A549 (cell line): ENCODE results near the gene GATA2. TPM values are rescaled to one million over a fixed set of nuclear protein-coding genes. Genes with fewer than 3 reads are reported as not detected.

Experiments
- ATAC-seq, 2 experiments: fragments of 200-7000 bp in 1 of 2; fragments of >200 bp in 1 of 2; cut with Nextera tagmentation in 1 of 2; cut with Tn5 transposase in 1 of 2; 3 replicates each; pipeline versions ENCODE4 v1.8.0 to v1.9.1; 2018 to 2020; ENCODE audit warnings: mild to moderate bottlenecking in 1 of 2, moderate library complexity in 1 of 2
- CTCF ChIA-PET: fragments of 300-600 bp; sonication (Branson Sonifier 250); formaldehyde crosslinking; extraction: SDS; loops from one replicate; lab custom pipeline; 2021; ENCODE audit warnings: antibody characterized with exemption, inconsistent platforms; lab: Yijun Ruan, JAX
- POLR2A ChIA-PET: fragments of 350-600 bp; formaldehyde crosslinking; extraction: SDS; loops from one replicate; lab custom pipeline; 2021; ENCODE audit warnings: antibody characterized with exemption, inconsistent platforms; lab: Yijun Ruan, JAX
- DNase-seq, 2 experiments: peaks; one replicate each; pipeline versions ENCODE4 v3.0.0 to v3.0.0-alpha.2; 2011 to 2016; ENCODE audit warnings: low read depth in 1 of 2, low spot score in 1 of 2
- FAIRE-seq: peaks from 2 replicates; lab custom pipeline; 2011; peaks lifted over from hg19 to GRCh38; lab: Jason Lieb, UNC
- H3K27ac ChIP-seq, 2 experiments: fragments of >200 bp; sonication (Bioruptor Twin); formaldehyde crosslinking; 3 replicates each; pipeline ENCODE4 v1.5.1; 2016 to 2017
- H3K4me1 ChIP-seq: fragments of >200 bp; sonication (Bioruptor Twin); formaldehyde crosslinking; 3 replicates; pipeline ENCODE4 v1.6.1; 2016
- H3K4me2 ChIP-seq: fragments of >200 bp; sonication (Bioruptor Twin); formaldehyde crosslinking; 3 replicates; pipeline ENCODE4 v1.6.1; 2016
- H3K4me3 ChIP-seq: fragments of >200 bp; sonication (Bioruptor Twin); formaldehyde crosslinking; 3 replicates; pipeline ENCODE4 v1.5.1; 2016
- H3K9me3 ChIP-seq: fragments of >200 bp; sonication (Bioruptor Twin); formaldehyde crosslinking; 3 replicates; pipeline ENCODE4 v1.6.1; 2016
- CBX2 ChIP-seq: fragments of 200-600 bp; sonication (generic); IDR thresholded peaks from 2 replicates; pipeline ENCODE4 v1.6.1; 2016; ENCODE audit warnings: low read depth, mild to moderate bottlenecking, borderline replicate concordance
- CTCF ChIP-seq: fragments of >200 bp; sonication (Bioruptor Twin); formaldehyde crosslinking; IDR thresholded peaks from 3 replicates; pipeline ENCODE4 v1.5.1; 2016
- EHMT2 ChIP-seq: fragments of 200-600 bp; sonication (generic); IDR thresholded peaks from 2 replicates; pipeline ENCODE4 v1.6.1; 2016; ENCODE audit warnings: antibody characterized with exemption, low read depth, mild to moderate bottlenecking, moderate library complexity
- FOSB ChIP-seq: fragments of 250-450 bp; sonication (Bioruptor Pico); IDR thresholded peaks from 2 replicates; pipeline ENCODE4 v1.5.0; 2020; ENCODE audit warnings: mild to moderate bottlenecking, moderate library complexity
- HEYL ChIP-seq: fragments of 250-450 bp; sonication (Bioruptor Pico); IDR thresholded peaks from 2 replicates; pipeline ENCODE4 v1.8.0; 2021; ENCODE audit warnings: mild to moderate bottlenecking, moderate library complexity
- HMGXB4 ChIP-seq: fragments of 250-450 bp; sonication (Bioruptor Pico); IDR thresholded peaks from 2 replicates; pipeline ENCODE4 v1.5.0; 2021; ENCODE audit warnings: mild to moderate bottlenecking, moderate library complexity, borderline replicate concordance
- KDM5A ChIP-seq: fragments of 200-600 bp; sonication (generic); IDR thresholded peaks from 2 replicates; pipeline ENCODE4 v1.6.1; 2016; ENCODE audit warnings: antibody characterized with exemption, mild to moderate bottlenecking
- NFE2L2 ChIP-seq: fragments of 150-350 bp; conservative IDR thresholded peaks from 2 replicates; pipeline ENCODE4 v1.6.1; 2014; ENCODE audit warnings: low read length
- POLR2AphosphoS2 ChIP-seq: conservative IDR thresholded peaks from 2 replicates; pipeline ENCODE4 v1.6.1; 2012; ENCODE audit warnings: low read length, improper control_type of control experiment, inconsistent platforms
- REST ChIP-seq: fragments of 200-600 bp; sonication (generic); IDR thresholded peaks from 2 replicates; pipeline ENCODE4 v1.6.1; 2016; ENCODE audit warnings: antibody characterized with exemption, mild to moderate bottlenecking, moderate library complexity
- SMC3 ChIP-seq: fragments of >200 bp; sonication (Bioruptor Twin); formaldehyde crosslinking; IDR thresholded peaks from 3 replicates; pipeline ENCODE4 v1.6.1; 2018; ENCODE audit warnings: inconsistent platforms
- TP53 ChIP-seq: fragments of 250-450 bp; sonication (Bioruptor Pico); IDR thresholded peaks from 2 replicates; pipeline ENCODE4 v1.5.0; 2021; ENCODE audit warnings: mild to moderate bottlenecking, moderate library complexity
- USF2 ChIP-seq: fragments of 450-650 bp; IDR thresholded peaks from 2 replicates; pipeline ENCODE4 v1.6.1; 2014; ENCODE audit warnings: antibody characterized with exemption
- ZC3H11A ChIP-seq: fragments of 450-650 bp; IDR thresholded peaks from 2 replicates; pipeline ENCODE4 v1.6.1; 2014; ENCODE audit warnings: antibody characterized with exemption, mild to moderate bottlenecking
- ZFP36 ChIP-seq: fragments of 450-650 bp; IDR thresholded peaks from 2 replicates; pipeline ENCODE4 v1.6.1; 2014; ENCODE audit warnings: borderline replicate concordance; ENCODE audit not compliant: partially characterized antibody
- ZSCAN20 ChIP-seq: fragments of 250-450 bp; sonication (Bioruptor Pico); IDR thresholded peaks from 2 replicates; pipeline ENCODE4 v1.8.0; 2022; ENCODE audit warnings: mild to moderate bottlenecking, moderate library complexity
- WGBS: methylation state at CpG from one replicate; pipeline ENCODE4 v1.1.6; 2017; ENCODE audit errors: missing lambda C conversion rate; 5-methylcytosine and 5-hydroxymethylcytosine counted together
- polyA plus RNA-seq, 4 experiments: library from polyadenylated mRNA; depleted of rRNA in 3 of 4; stranded (reverse); fragments of >200 nt; fragmentation: RNase III in 1 of 4; extraction: RNeasy Plus Mini Kit Qiagen cat#74134 plus additional on column Dnase treatment in 1 of 4; gene quantifications; 2 replicates in 3 of 4; 3 replicates in 1 of 4; pipeline ENCODE4 v1.2.3, GENCODE V29; 2011 to 2017

The GATA2 gene
- polyA plus RNA-seq, 2 of the 4 experiments (the other 2 are of a cell fraction), result 0.68 to 4.9 TPM

GRCh38 chr3:128517648-128518047 lies 24.6 kb upstream of the GATA2 start:
- FAIRE-seq (no peak), DNase-seq (no peak), ATAC-seq (no peak)
- ChIA-PET POLR2A (no interaction called here), CTCF (no interaction called here)
- Histone ChIP-seq H3K4me1 (no peaks in the 10 kb centered on the region), H3K27ac (no peak overlapping the region), H3K4me2 (no peak overlapping the region), H3K9me3 (0 out of 3 replicates have a peak, but pooled peaks cover 8% of the 10 kb centered on the region), H3K4me3 (no peak overlapping the region)
- WGBS, result no CpG with 5 or more reads among the region's 4 CpGs
- TF ChIP-seq REST (no peak), NFE2L2 (no peak), HEYL (CRISPR knock-in tag) (no peak), CTCF (no peak), ZC3H11A (no peak), KDM5A (no peak), ZFP36 (no peak), TP53 (no peak), USF2 (no peak), SMC3 (no peak), CBX2 (no peak), POLR2AphosphoS2 (no peak), FOSB (CRISPR knock-in tag) (no peak), EHMT2 (no peak)

- CTCF ChIA-PET, result no interaction called here
- WGBS, result 22% methylated on average over 1 of the region's 1 CpG
These were observed 23.0 kb upstream of the GATA2 start for GRCh38 chr3:128515967-128516366.

More at GRCh38 chr3:128515967-128516366, 23.0 kb upstream of the GATA2 start:
- Histone ChIP-seq H3K27ac (no peak overlapping the region), H3K4me3 (no peak overlapping the region), H3K4me2 (no peak overlapping the region), H3K4me1 (no peaks in the 10 kb centered on the region), H3K9me3 (0 out of 3 replicates have a peak, but pooled peaks cover 8% of the 10 kb centered on the region)
- DNase-seq (no peak), ATAC-seq (no peak), FAIRE-seq (no peak)
- TF ChIP-seq ZSCAN20 (CRISPR knock-in tag) (no peak), HMGXB4 (CRISPR knock-in tag) (no peak)
- POLR2A ChIA-PET, result no interaction called here
